Measurements from ENCODE around the gene CLEC1A.

DNA sequence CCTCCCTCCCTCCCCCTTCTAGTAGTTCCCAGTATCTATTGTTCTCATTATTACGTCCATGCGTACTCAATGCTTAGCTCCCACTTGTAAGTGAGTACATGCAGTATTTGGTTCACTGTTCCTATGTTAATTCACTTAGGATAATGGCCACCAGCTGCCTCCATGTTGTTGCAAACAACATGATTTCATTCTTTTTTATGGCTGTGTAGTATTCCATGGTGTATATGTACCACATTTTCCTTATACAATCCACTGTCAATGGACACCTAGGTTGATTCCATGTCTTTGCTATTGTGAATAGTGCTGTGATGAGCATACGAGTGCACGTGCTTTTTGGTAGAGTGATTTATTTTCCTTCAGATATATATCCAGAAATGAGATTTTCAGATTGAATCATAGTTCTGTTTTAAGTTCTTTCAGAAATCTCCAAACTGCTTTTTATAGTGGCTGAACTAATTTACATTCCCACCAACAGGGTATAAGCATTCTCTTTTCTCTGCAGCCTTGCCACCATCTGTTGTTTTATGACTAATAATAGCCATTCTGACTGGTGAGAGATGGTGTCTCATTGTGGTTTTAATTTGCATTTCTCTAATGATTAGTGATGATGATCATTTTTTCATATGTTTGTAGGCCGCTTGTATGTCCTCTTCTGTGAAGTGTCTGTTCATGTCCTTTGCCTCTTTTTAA, 49.1 kb upstream of the CLEC1A start:
- TF ChIP-seq ZNF274 (IDR thresholded peaks at IDR 0.05; ENCODE audit: low read depth, low read length) (no peak), YY1 (IDR thresholded peaks at IDR 0.05; ENCODE audit: insufficient read depth, insufficient read length) (no peak)
